KMS-11 (cell line): Measurements from ENCODE around the gene ZNF549.
A peak's percentile ranks its signal among the peaks of the same experiment; 100 is the strongest.

Experiments used
- H2AFZ ChIP-seq: fragments of 200-600 bp; sonication (generic); 2 replicates; pipeline ENCODE4 v1.6.1; 2016; ENCODE audit warnings: antibody characterized with exemption, mixed run types, low read depth
- H3K27ac ChIP-seq: fragments of 200-600 bp; sonication (generic); 2 replicates; pipeline ENCODE4 v1.6.1; 2016; ENCODE audit warnings: mild to moderate bottlenecking, mixed run types
- H3K27me3 ChIP-seq: fragments of 200-600 bp; sonication (generic); 2 replicates; pipeline ENCODE4 v1.6.1; 2017; ENCODE audit warnings: mild to moderate bottlenecking, low read depth, mixed run types, moderate library complexity; ENCODE audit not compliant: insufficient read depth
- H3K36me3 ChIP-seq: fragments of 200-600 bp; sonication (generic); 2 replicates; pipeline ENCODE4 v1.6.1; 2017; ENCODE audit warnings: mild to moderate bottlenecking, mixed run types; ENCODE audit not compliant: insufficient read depth
- H3K4me1 ChIP-seq: fragments of 200-600 bp; sonication (generic); 2 replicates; pipeline ENCODE4 v1.6.1; 2016; ENCODE audit warnings: mild to moderate bottlenecking, low read depth, mixed run types; ENCODE audit not compliant: poor library complexity, severe bottlenecking
- H3K4me2 ChIP-seq: fragments of 200-600 bp; sonication (generic); 2 replicates; pipeline ENCODE4 v1.7.0; 2016; ENCODE audit warnings: mild to moderate bottlenecking, mixed run types
- H3K4me3 ChIP-seq: fragments of 200-600 bp; sonication (generic); IDR thresholded peaks from 2 replicates; pipeline ENCODE4 v1.6.1; 2017; ENCODE audit warnings: low read depth, low read length, mixed read lengths; ENCODE audit not compliant: insufficient read depth
- H3K79me2 ChIP-seq: fragments of 200-600 bp; sonication (generic); 2 replicates; pipeline ENCODE4 v1.6.1; 2016; ENCODE audit warnings: low read depth, mixed run types; ENCODE audit not compliant: insufficient read depth
- H3K9ac ChIP-seq: fragments of 200-600 bp; sonication (generic); 2 replicates; pipeline ENCODE4 v1.6.1; 2016; ENCODE audit warnings: mild to moderate bottlenecking, mixed run types
- H4K20me1 ChIP-seq: fragments of 200-600 bp; sonication (generic); 2 replicates; pipeline ENCODE4 v1.6.1; 2016; ENCODE audit warnings: mild to moderate bottlenecking, mixed run types; ENCODE audit not compliant: insufficient read depth
- CTCF ChIP-seq: fragments of 200-600 bp; sonication (generic); conservative IDR thresholded peaks from 2 replicates; pipeline ENCODE4 v1.6.1; 2017; ENCODE audit warnings: low read depth, mild to moderate bottlenecking, antibody characterized with exemption, low read length, moderate library complexity, mixed read lengths

Gene ZNF549

GRCh38 chr19:57558525-57558924 is 31.4 kb downstream of the ZNF549 start:
- no peaks in the 10 kb centered on the region for H3K27me3 ChIP-seq
- H3K36me3 ChIP-seq: no peaks in the 10 kb centered on the region
- no peak overlapping the region for H3K4me3 ChIP-seq
- no peak overlapping the region for H3K27ac ChIP-seq
- H3K4me1 ChIP-seq: no peaks in the 10 kb centered on the region
- H3K4me2 ChIP-seq: peak overlapping the region; percentile 23; the same call in 1 of the 2 replicates
- H2AFZ ChIP-seq: no peak overlapping the region
- H3K9ac ChIP-seq: no peak overlapping the region
- TF ChIP-seq CTCF: no peak
- no peaks in the 10 kb centered on the region for H4K20me1 ChIP-seq
- H3K79me2 ChIP-seq: peaks cover 4% of the 10 kb centered on the region; the same call in 1 of the 2 replicates

GRCh38 chr19:57559008-57559403 is 31.9 kb downstream of the ZNF549 start:
- TF ChIP-seq CTCF: no peak
- Histone ChIP-seq H3K27ac (no peak overlapping the region), H2AFZ (peak overlapping the region; percentile 35; the same call in 1 of the 2 replicates), H3K4me3 (no peak overlapping the region), H3K27me3 (no peaks in the 10 kb centered on the region), H3K79me2 (peaks cover 4% of the 10 kb centered on the region; the same call in 1 of the 2 replicates), H3K9ac (peak overlapping the region; percentile 42; the same call in 1 of the 2 replicates), H3K36me3 (no peaks in the 10 kb centered on the region), H3K4me2 (peak overlapping the region; percentile 23; the same call in 1 of the 2 replicates), H4K20me1 (no peaks in the 10 kb centered on the region), H3K4me1 (no peaks in the 10 kb centered on the region)

- no peak within 1 kb of the TSS for H3K4me3 ChIP-seq
- H3K27me3 ChIP-seq: no peaks in the 10 kb centered on the region
- peak within 1 kb of the TSS; percentile 23; the same call in 1 of the 2 replicates for H3K4me2 ChIP-seq
- peak within 1 kb of the TSS; percentile 35; the same call in 1 of the 2 replicates for H2AFZ ChIP-seq
- H3K9ac ChIP-seq: peak within 1 kb of the TSS; percentile 42; the same call in 1 of the 2 replicates
- peaks cover 4% of the 10 kb centered on the region; the same call in 1 of the 2 replicates for H3K79me2 ChIP-seq
- TF ChIP-seq CTCF: no peak
- no peaks in the 10 kb centered on the region for H3K4me1 ChIP-seq
- no peaks in the 10 kb centered on the region for H4K20me1 ChIP-seq
- no peaks in the 10 kb centered on the region for H3K36me3 ChIP-seq
- no peak within 1 kb of the TSS for H3K27ac ChIP-seq
Measured at GRCh38 chr19:57559404-57560025, 32.4 kb downstream of the ZNF549 start, which contains the start of gene ZNF550. ZNF550 (minus strand) TSS chr19:57559863; CDS start chr19:57559682, 181 bp downstream.

GRCh38 chr19:57560049-57560491 is 32.9 kb downstream of the ZNF549 start:
- H3K4me2 ChIP-seq: no peak overlapping the region
- no peaks in the 10 kb centered on the region for H3K36me3 ChIP-seq
- H2AFZ ChIP-seq: peak overlapping the region; percentile 35; the same call in 1 of the 2 replicates
- no peaks in the 10 kb centered on the region for H3K27me3 ChIP-seq
- no peak overlapping the region for H3K9ac ChIP-seq
- peaks cover 4% of the 10 kb centered on the region; the same call in 1 of the 2 replicates for H3K79me2 ChIP-seq
- H3K4me3 ChIP-seq: no peak overlapping the region
- TF ChIP-seq CTCF: no peak
- no peaks in the 10 kb centered on the region for H4K20me1 ChIP-seq
- H3K4me1 ChIP-seq: no peaks in the 10 kb centered on the region
- H3K27ac ChIP-seq: no peak overlapping the region
